IMR-90 (cell line): ENCODE measurements around the gene PCSK5. TPM values are rescaled to one million over a fixed set of nuclear protein-coding genes. Genes with fewer than 3 reads are reported as not detected.

Experiments used
- ATAC-seq: fragments of 200-7000 bp; cut with Tn5 transposase; 2 replicates; pipeline ENCODE4 v1.9.1; 2020; ENCODE audit warnings: low read depth, mild to moderate bottlenecking, moderate library complexity
- BruUV-seq: library from RNA; stranded (reverse); fragments of 400-500 nt; replicated peaks from 2 replicates; lab custom pipeline; 2021; lab: Mats Ljungman, UMichigan
- CTCF ChIA-PET: fragments of 300-600 bp; formaldehyde crosslinking; extraction: SDS; loops from one replicate; lab custom pipeline; 2021; ENCODE audit warnings: antibody characterized with exemption; lab: Yijun Ruan, JAX
- POLR2A ChIA-PET: fragments of 300-600 bp; sonication (Branson Sonifier 250); formaldehyde crosslinking; loops from one replicate; lab custom pipeline; 2022; ENCODE audit warnings: antibody characterized with exemption; ENCODE audit not compliant: unreplicated experiment; lab: Charles Lee
- DNase-seq: peaks from one replicate; pipeline ENCODE4 v3.0.0; 2013
- H2AFZ ChIP-seq: replicated peaks from 2 replicates; pipeline ENCODE3; 2013; ENCODE audit warnings: low read length, mild to moderate bottlenecking; ENCODE audit not compliant: poor library complexity
- H2AK5ac ChIP-seq: 2 replicates; pipeline ENCODE4 v1.6.1; 2013; ENCODE audit warnings: low read depth, low read length, inconsistent platforms
- H2AK9ac ChIP-seq: replicated peaks from 2 replicates; pipeline ENCODE3; 2013; ENCODE audit warnings: mild to moderate bottlenecking, low read depth, low read length, moderate library complexity; ENCODE audit not compliant: poor library complexity
- H2BK120ac ChIP-seq: 2 replicates; pipeline ENCODE4 v1.6.1; 2013; ENCODE audit warnings: low read depth, low read length, inconsistent platforms
- H2BK15ac ChIP-seq: 3 replicates; pipeline ENCODE4 v1.6.1; 2013; ENCODE audit warnings: low read depth, low read length, inconsistent platforms
- H2BK20ac ChIP-seq: 2 replicates; pipeline ENCODE4 v1.6.1; 2013; ENCODE audit warnings: low read depth, mild to moderate bottlenecking, inconsistent platforms, low read length, moderate library complexity
- H2BK5ac ChIP-seq: 2 replicates; pipeline ENCODE4 v1.6.1; 2013; ENCODE audit warnings: mild to moderate bottlenecking, low read depth, low read length, inconsistent platforms; ENCODE audit not compliant: poor library complexity, severe bottlenecking
- H3K14ac ChIP-seq: replicated peaks from 2 replicates; pipeline ENCODE4 v1.6.1; 2013; ENCODE audit warnings: low read depth, low read length, inconsistent platforms
- H3K18ac ChIP-seq: 2 replicates; pipeline ENCODE4 v1.6.1; 2013; ENCODE audit warnings: low read depth, low read length, control low read depth
- H3K23ac ChIP-seq: 2 replicates; pipeline ENCODE4 v1.6.1; 2013; ENCODE audit warnings: low read depth, low read length, inconsistent platforms
- H3K27ac ChIP-seq: 2 replicates; pipeline ENCODE4 v1.5.1; 2013; ENCODE audit warnings: mild to moderate bottlenecking, control low read depth, low read length; ENCODE audit not compliant: insufficient read depth
- H3K27me3 ChIP-seq: 2 replicates; pipeline ENCODE4 v1.6.1; 2013; ENCODE audit warnings: low read length; ENCODE audit not compliant: control insufficient read depth, insufficient read depth
- H3K36me3 ChIP-seq: 2 replicates; pipeline ENCODE4 v1.6.1; 2013; ENCODE audit warnings: low read length, mixed read lengths; ENCODE audit not compliant: control insufficient read depth, insufficient read depth
- H3K4ac ChIP-seq: 2 replicates; pipeline ENCODE4 v1.6.1; 2013; ENCODE audit warnings: low read depth, low read length, inconsistent platforms
- H3K4me1 ChIP-seq: 2 replicates; pipeline ENCODE4 v1.6.1; 2013; ENCODE audit warnings: low read length, mixed read lengths; ENCODE audit not compliant: control insufficient read depth, insufficient read depth
- H3K4me2 ChIP-seq: 2 replicates; pipeline ENCODE4 v1.6.1; 2013; ENCODE audit warnings: low read depth, mild to moderate bottlenecking, control low read depth, low read length, moderate library complexity
- H3K4me3 ChIP-seq: 2 replicates; pipeline ENCODE4 v1.5.1; 2013; ENCODE audit warnings: low read depth, mild to moderate bottlenecking, control low read depth, low read length, moderate library complexity; ENCODE audit not compliant: insufficient read depth
- H3K56ac ChIP-seq: 2 replicates; pipeline ENCODE4 v1.6.1; 2013; ENCODE audit warnings: low read length, inconsistent platforms; ENCODE audit not compliant: insufficient read depth; ENCODE audit errors: extremely low read depth
- H3K79me1 ChIP-seq, 2 experiments: 2 replicates each; pipeline ENCODE4 v1.6.1; 2013; ENCODE audit warnings: low read length in 2 of 2, inconsistent platforms in 1 of 2, low read depth in 1 of 2
- H3K9ac ChIP-seq: 2 replicates; pipeline ENCODE4 v1.6.1; 2013; ENCODE audit warnings: low read depth, low read length, control low read depth
- H3K9me1 ChIP-seq: 2 replicates; pipeline ENCODE4 v1.6.1; 2013; ENCODE audit warnings: low read length, inconsistent platforms; ENCODE audit not compliant: insufficient read depth
- H3K9me3 ChIP-seq: 2 replicates; pipeline ENCODE4 v1.6.1; 2013; ENCODE audit warnings: low read length; ENCODE audit not compliant: control insufficient read depth, insufficient read depth
- H4K20me1 ChIP-seq: 2 replicates; pipeline ENCODE4 v1.6.1; 2013; ENCODE audit warnings: low read length, inconsistent platforms; ENCODE audit not compliant: insufficient read depth
- H4K5ac ChIP-seq: 2 replicates; pipeline ENCODE4 v1.6.1; 2013; ENCODE audit warnings: mild to moderate bottlenecking, low read depth, low read length, control low read depth
- H4K8ac ChIP-seq, 2 experiments: 2 replicates each; pipeline ENCODE4 v1.6.1; 2013; ENCODE audit warnings: low read depth in 2 of 2, low read length in 2 of 2, control low read depth in 1 of 2, inconsistent platforms in 1 of 2
- H4K91ac ChIP-seq: 2 replicates; pipeline ENCODE4 v1.6.1; 2013; ENCODE audit warnings: low read depth, low read length, inconsistent platforms; ENCODE audit not compliant: insufficient read depth
- CEBPB ChIP-seq: IDR thresholded peaks from 2 replicates; pipeline ENCODE4 v1.6.1; 2012; ENCODE audit warnings: low read depth, low read length, improper control_type of control experiment
- CHD1 ChIP-seq: IDR thresholded peaks from 2 replicates; pipeline ENCODE4 v1.6.1; 2012; ENCODE audit warnings: low read depth, low read length, improper control_type of control experiment
- MAFK ChIP-seq: IDR thresholded peaks from 2 replicates; pipeline ENCODE4 v1.6.1; 2012; ENCODE audit warnings: low read depth, low read length, improper control_type of control experiment
- MAZ ChIP-seq: IDR thresholded peaks from 2 replicates; pipeline ENCODE4 v1.6.1; 2012; ENCODE audit warnings: low read depth, mild to moderate bottlenecking, low read length, improper control_type of control experiment, moderate library complexity, borderline replicate concordance
- NFE2L2 ChIP-seq: fragments of 150-350 bp; IDR thresholded peaks from 2 replicates; pipeline ENCODE4 v1.6.1; 2016; ENCODE audit warnings: low read depth, mild to moderate bottlenecking, low read length
- RAD21 ChIP-seq: IDR thresholded peaks from 2 replicates; pipeline ENCODE4 v1.6.1; 2012; ENCODE audit warnings: low read length, improper control_type of control experiment
- RCOR1 ChIP-seq: IDR thresholded peaks from 2 replicates; pipeline ENCODE4 v1.6.1; 2012; ENCODE audit warnings: mild to moderate bottlenecking, low read length, improper control_type of control experiment; ENCODE audit not compliant: insufficient replicate concordance
- RFX5 ChIP-seq: IDR thresholded peaks from 2 replicates; pipeline ENCODE4 v1.8.0; 2012; ENCODE audit warnings: low read depth, mild to moderate bottlenecking, low read length, moderate library complexity
- WGBS, 2 experiments: methylation state at CpG; one replicate each; pipeline versions ENCODE4 v1.1.5 to v1.1.7; 2013; ENCODE audit warnings: missing lambda C conversion rate in 2 of 2; ENCODE audit not compliant: insufficient read length in 1 of 2; ENCODE audit errors: extremely low coverage in 2 of 2; 5-methylcytosine and 5-hydroxymethylcytosine counted together
- dilution Hi-C: fragments of 300-500 bp; cut with HindIII; formaldehyde crosslinking; loops from one replicate; pipeline ENCODE4 v1.14.3; 2018; ENCODE audit warnings: low sequenced_read_pairs; ENCODE audit not compliant: unreplicated experiment
- in situ Hi-C: fragments of 300-500 bp; cut with MboI; formaldehyde crosslinking; loops from 3 replicates; pipeline ENCODE4 v1.14.3; 2019; ENCODE audit warnings: low sequenced_read_pairs, inconsistent platforms, mixed read lengths
- intact Hi-C: fragments of 100-400 bp; cut with micrococcal nuclease; formaldehyde crosslinking; loops from 2 replicates; pipeline ENCODE4 v1.10.0; 2022
- polyA plus RNA-seq, 3 experiments: library from polyadenylated mRNA; depleted of rRNA; stranded (reverse); fragments of >200 nt; gene quantifications; 2 replicates each; pipeline ENCODE4 v1.2.3, GENCODE V29; 2012; ENCODE audit warnings: low replicate concordance in 1 of 3
- total RNA-seq: library from RNA; depleted of rRNA; stranded (reverse); fragments of >200 nt; gene quantifications from 2 replicates; pipeline ENCODE4 v1.2.3, GENCODE V29; 2012
- TF ChIP-seq, protein P1 (sequence below): conservative IDR thresholded peaks from 2 replicates; pipeline ENCODE4 v1.5.1; 2012; ENCODE audit warnings: mild to moderate bottlenecking, low read depth, low read length, improper control_type of control experiment
- TF ChIP-seq, protein P2 (sequence below): fragments of 150-350 bp; IDR thresholded peaks from 2 replicates; pipeline ENCODE4 v1.6.1; 2016; ENCODE audit warnings: low read depth, mild to moderate bottlenecking, low read length, moderate library complexity, borderline replicate concordance
- TF ChIP-seq, protein P3 (sequence below): fragments of 150-350 bp; IDR thresholded peaks from 2 replicates; pipeline ENCODE4 v1.6.1; 2017; ENCODE audit warnings: mild to moderate bottlenecking, antibody characterized with exemption, low read length, low read depth

Gene PCSK5
- total and polyA plus RNA-seq, 2 of the 4 experiments (the other 2 are of a cell fraction), result 1.5 to 3.0 TPM

DNA sequence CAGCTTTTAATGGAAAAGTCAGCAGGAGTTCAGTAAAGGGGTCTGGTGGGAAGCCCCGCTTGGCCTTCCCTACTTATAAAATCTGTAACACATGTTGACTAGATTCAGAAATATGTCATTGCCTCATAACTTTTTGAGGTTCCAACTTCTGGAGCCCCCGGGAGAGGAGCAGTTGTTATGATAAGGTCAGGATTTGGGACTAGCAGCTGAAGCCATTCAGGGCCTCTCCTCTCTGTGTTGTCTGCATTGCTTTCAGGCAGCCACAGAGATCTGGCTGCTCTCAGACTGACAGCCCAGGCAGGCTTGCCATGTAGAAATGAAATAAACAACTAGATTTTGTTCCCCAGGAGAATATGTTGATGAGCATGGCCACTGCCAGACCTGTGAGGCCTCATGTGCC lies 336.7 kb downstream of the PCSK5 start:
- dilution Hi-C loops (no loop called here), intact Hi-C loops (no loop called here), in situ Hi-C loops (no loop called here)
- Histone ChIP-seq H3K9me3 (no peaks in the 10 kb centered on the region), H3K27ac (no peak overlapping the region; the same call in 1 of the 2 replicates), H3K79me1 (no peaks in the 10 kb centered on the region), H3K4me3 (no peak overlapping the region), H4K91ac (peak overlapping the region; percentile 15; the same call in 1 of the 2 replicates), H3K27me3 (no peaks in the 10 kb centered on the region), H3K4me2 (no peak overlapping the region), H3K36me3 (no peaks in the 10 kb centered on the region; the same call in 1 of the 2 replicates), H3K23ac (no peak overlapping the region), H4K5ac (peak overlapping the region; percentile 40; the same call in 1 of the 2 replicates), H3K4ac (peak overlapping the region; percentile 8; the same call in 1 of the 2 replicates), H2BK15ac (no peak overlapping the region), H3K14ac (no peak overlapping the region), H2AK5ac (no peak overlapping the region), H4K8ac (no peak overlapping the region), H3K18ac (peak overlapping the region; percentile 66; the same call in 1 of the 2 replicates), H2BK20ac (no peak overlapping the region), H2BK120ac (no peak overlapping the region), H2AFZ (no peak overlapping the region), H3K9ac (no peak overlapping the region), H3K9me1 (no peaks in the 10 kb centered on the region), H3K4me1 (peaks cover 2% of the 10 kb centered on the region; the same call in 1 of the 2 replicates), H3K56ac (no peak overlapping the region), H2BK5ac (no peak overlapping the region), H2AK9ac (no peak overlapping the region), H4K20me1 (no peaks in the 10 kb centered on the region)
- no CpG with 5 or more reads among the region's 2 CpGs for WGBS, 2 experiments
- POLR2A ChIA-PET, result no interaction called here
- no peak for ATAC-seq
- DNase-seq, result no peak
- TF ChIP-seq CHD1, result no peak
- TF ChIP-seq, protein P1, sequence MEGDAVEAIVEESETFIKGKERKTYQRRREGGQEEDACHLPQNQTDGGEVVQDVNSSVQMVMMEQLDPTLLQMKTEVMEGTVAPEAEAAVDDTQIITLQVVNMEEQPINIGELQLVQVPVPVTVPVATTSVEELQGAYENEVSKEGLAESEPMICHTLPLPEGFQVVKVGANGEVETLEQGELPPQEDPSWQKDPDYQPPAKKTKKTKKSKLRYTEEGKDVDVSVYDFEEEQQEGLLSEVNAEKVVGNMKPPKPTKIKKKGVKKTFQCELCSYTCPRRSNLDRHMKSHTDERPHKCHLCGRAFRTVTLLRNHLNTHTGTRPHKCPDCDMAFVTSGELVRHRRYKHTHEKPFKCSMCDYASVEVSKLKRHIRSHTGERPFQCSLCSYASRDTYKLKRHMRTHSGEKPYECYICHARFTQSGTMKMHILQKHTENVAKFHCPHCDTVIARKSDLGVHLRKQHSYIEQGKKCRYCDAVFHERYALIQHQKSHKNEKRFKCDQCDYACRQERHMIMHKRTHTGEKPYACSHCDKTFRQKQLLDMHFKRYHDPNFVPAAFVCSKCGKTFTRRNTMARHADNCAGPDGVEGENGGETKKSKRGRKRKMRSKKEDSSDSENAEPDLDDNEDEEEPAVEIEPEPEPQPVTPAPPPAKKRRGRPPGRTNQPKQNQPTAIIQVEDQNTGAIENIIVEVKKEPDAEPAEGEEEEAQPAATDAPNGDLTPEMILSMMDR, result no peak
- no peak for TF ChIP-seq CEBPB
- no peak for TF ChIP-seq MAZ
- TF ChIP-seq MAFK, result no peak
- no peak for TF ChIP-seq RFX5
- no peak for TF ChIP-seq RCOR1
- TF ChIP-seq, protein P2, sequence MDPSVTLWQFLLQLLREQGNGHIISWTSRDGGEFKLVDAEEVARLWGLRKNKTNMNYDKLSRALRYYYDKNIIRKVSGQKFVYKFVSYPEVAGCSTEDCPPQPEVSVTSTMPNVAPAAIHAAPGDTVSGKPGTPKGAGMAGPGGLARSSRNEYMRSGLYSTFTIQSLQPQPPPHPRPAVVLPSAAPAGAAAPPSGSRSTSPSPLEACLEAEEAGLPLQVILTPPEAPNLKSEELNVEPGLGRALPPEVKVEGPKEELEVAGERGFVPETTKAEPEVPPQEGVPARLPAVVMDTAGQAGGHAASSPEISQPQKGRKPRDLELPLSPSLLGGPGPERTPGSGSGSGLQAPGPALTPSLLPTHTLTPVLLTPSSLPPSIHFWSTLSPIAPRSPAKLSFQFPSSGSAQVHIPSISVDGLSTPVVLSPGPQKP, result no peak
- TF ChIP-seq, protein P3, sequence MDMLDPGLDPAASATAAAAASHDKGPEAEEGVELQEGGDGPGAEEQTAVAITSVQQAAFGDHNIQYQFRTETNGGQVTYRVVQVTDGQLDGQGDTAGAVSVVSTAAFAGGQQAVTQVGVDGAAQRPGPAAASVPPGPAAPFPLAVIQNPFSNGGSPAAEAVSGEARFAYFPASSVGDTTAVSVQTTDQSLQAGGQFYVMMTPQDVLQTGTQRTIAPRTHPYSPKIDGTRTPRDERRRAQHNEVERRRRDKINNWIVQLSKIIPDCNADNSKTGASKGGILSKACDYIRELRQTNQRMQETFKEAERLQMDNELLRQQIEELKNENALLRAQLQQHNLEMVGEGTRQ, result no peak
- no peak for TF ChIP-seq RAD21
- TF ChIP-seq NFE2L2, result no peak
- no TSS peak for BruUV-seq
- CTCF ChIA-PET, result no interaction called here
